WERI-Rb-1 (cell line): ENCODE data around the gene CNTNAP2.

Experiments used
- DNase-seq: peaks from one replicate; pipeline ENCODE4 v3.0.0-alpha.2; 2020
- H3K27ac ChIP-seq: fragments of 250-450 bp; sonication (Bioruptor Pico); 2 replicates; pipeline ENCODE4 v1.5.1; 2020; ENCODE audit warnings: mild to moderate bottlenecking, moderate library complexity
- H3K27me3 ChIP-seq: fragments of 250-450 bp; sonication (Bioruptor Pico); 2 replicates; pipeline ENCODE4 v1.5.1; 2021; ENCODE audit warnings: mild to moderate bottlenecking, low read depth, moderate library complexity; ENCODE audit not compliant: insufficient read depth, severe bottlenecking
- H3K36me3 ChIP-seq: fragments of 250-450 bp; sonication (Bioruptor Pico); 2 replicates; pipeline ENCODE4 v1.5.1; 2020; ENCODE audit warnings: mild to moderate bottlenecking, moderate library complexity
- H3K4me3 ChIP-seq: 2 replicates; pipeline ENCODE4 v1.5.1; 2011; ENCODE audit warnings: low read depth, mild to moderate bottlenecking, control low read depth, low read length
- H3K9me3 ChIP-seq: fragments of 250-450 bp; sonication (Bioruptor Pico); 2 replicates; pipeline ENCODE4 v1.5.1; 2021; ENCODE audit warnings: mild to moderate bottlenecking, moderate library complexity; ENCODE audit not compliant: severe bottlenecking
- CTCF ChIP-seq: IDR thresholded peaks from 2 replicates; pipeline ENCODE4 v1.5.1; 2011; ENCODE audit warnings: low read depth, mild to moderate bottlenecking, control low read depth, inconsistent platforms, low read length

CNTNAP2 gene

GRCh38 chr7:148177972-148178371 is 2061.4 kb downstream of the CNTNAP2 start:
- no peak for TF ChIP-seq CTCF
- no peaks in the 10 kb centered on the region for H3K36me3 ChIP-seq
- H3K4me3 ChIP-seq: no peak overlapping the region
- DNase-seq: no peak
- H3K27ac ChIP-seq: no peak overlapping the region
- no peaks in the 10 kb centered on the region for H3K9me3 ChIP-seq
- H3K27me3 ChIP-seq: no peaks in the 10 kb centered on the region

- no peak for TF ChIP-seq CTCF
- Histone ChIP-seq H3K27ac (no peak overlapping the region), H3K4me3 (no peak overlapping the region), H3K27me3 (no peaks in the 10 kb centered on the region), H3K36me3 (no peaks in the 10 kb centered on the region), H3K9me3 (no peaks in the 10 kb centered on the region)
- no peak for DNase-seq
Measured at GRCh38 chr7:148180075-148180474, 2063.5 kb downstream of the CNTNAP2 start.

- no peaks in the 10 kb centered on the region for H3K27me3 ChIP-seq
- no peak overlapping the region for H3K4me3 ChIP-seq
- DNase-seq: no peak
- H3K9me3 ChIP-seq: no peaks in the 10 kb centered on the region
- no peak overlapping the region for H3K27ac ChIP-seq
- H3K36me3 ChIP-seq: no peaks in the 10 kb centered on the region
- no peak for TF ChIP-seq CTCF
Measured at GRCh38 chr7:148182264-148182663, 2065.7 kb downstream of the CNTNAP2 start.

GRCh38 chr7:148185041-148185440 is 2068.4 kb downstream of the CNTNAP2 start:
- Histone ChIP-seq H3K27me3 (no peaks in the 10 kb centered on the region), H3K36me3 (no peaks in the 10 kb centered on the region), H3K27ac (no peak overlapping the region), H3K9me3 (no peaks in the 10 kb centered on the region), H3K4me3 (no peak overlapping the region)
- DNase-seq: no peak
- TF ChIP-seq CTCF: no peak

GRCh38 chr7:148187471-148187870 is 2070.9 kb downstream of the CNTNAP2 start:
- Histone ChIP-seq H3K9me3 (no peaks in the 10 kb centered on the region), H3K27ac (no peak overlapping the region), H3K27me3 (no peaks in the 10 kb centered on the region), H3K36me3 (no peaks in the 10 kb centered on the region), H3K4me3 (no peak overlapping the region)
- DNase-seq: no peak
- no peak for TF ChIP-seq CTCF

- Histone ChIP-seq H3K4me3 (no peak overlapping the region), H3K27ac (no peak overlapping the region), H3K27me3 (no peaks in the 10 kb centered on the region), H3K36me3 (no peaks in the 10 kb centered on the region), H3K9me3 (no peaks in the 10 kb centered on the region)
- TF ChIP-seq CTCF: no peak
- no peak for DNase-seq
Measured at GRCh38 chr7:148191391-148192065, 2074.9 kb downstream of the CNTNAP2 start.
